ENCODE data around the gene ALMS1.

GRCh38 chr2:73356097-73356496 is 29.5 kb upstream of the ALMS1 start:
- TF ChIP-seq, protein P1, sequence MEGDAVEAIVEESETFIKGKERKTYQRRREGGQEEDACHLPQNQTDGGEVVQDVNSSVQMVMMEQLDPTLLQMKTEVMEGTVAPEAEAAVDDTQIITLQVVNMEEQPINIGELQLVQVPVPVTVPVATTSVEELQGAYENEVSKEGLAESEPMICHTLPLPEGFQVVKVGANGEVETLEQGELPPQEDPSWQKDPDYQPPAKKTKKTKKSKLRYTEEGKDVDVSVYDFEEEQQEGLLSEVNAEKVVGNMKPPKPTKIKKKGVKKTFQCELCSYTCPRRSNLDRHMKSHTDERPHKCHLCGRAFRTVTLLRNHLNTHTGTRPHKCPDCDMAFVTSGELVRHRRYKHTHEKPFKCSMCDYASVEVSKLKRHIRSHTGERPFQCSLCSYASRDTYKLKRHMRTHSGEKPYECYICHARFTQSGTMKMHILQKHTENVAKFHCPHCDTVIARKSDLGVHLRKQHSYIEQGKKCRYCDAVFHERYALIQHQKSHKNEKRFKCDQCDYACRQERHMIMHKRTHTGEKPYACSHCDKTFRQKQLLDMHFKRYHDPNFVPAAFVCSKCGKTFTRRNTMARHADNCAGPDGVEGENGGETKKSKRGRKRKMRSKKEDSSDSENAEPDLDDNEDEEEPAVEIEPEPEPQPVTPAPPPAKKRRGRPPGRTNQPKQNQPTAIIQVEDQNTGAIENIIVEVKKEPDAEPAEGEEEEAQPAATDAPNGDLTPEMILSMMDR (IDR thresholded peaks at IDR 0.05): no peak
- no peak for TF ChIP-seq POLR2A (IDR thresholded peaks at IDR 0.05)
